Left ventricle myocardium inferior (tissue), 1 donor: ENCODE measurements around the gene DTX4. TPM values are rescaled to one million over a fixed set of nuclear protein-coding genes. Genes with fewer than 3 reads are reported as not detected.
A peak's percentile ranks its signal among the peaks of the same experiment; 100 is the strongest.

Experiments used
- DNase-seq: peaks from one replicate; pipeline ENCODE4 v3.0.0-alpha.2; 2020
- H3K27ac ChIP-seq: fragments of 200-600 bp; replicated peaks from 2 replicates; pipeline ENCODE4 v1.8.0; 2021
- H3K27me3 ChIP-seq: fragments of 200-600 bp; 2 replicates; pipeline ENCODE4 v1.8.0; 2021; ENCODE audit warnings: low read depth
- H3K36me3 ChIP-seq: fragments of 200-600 bp; 2 replicates; pipeline ENCODE4 v1.8.0; 2021
- H3K4me1 ChIP-seq: fragments of 200-600 bp; 2 replicates; pipeline ENCODE4 v1.8.0; 2021
- H3K4me3 ChIP-seq: fragments of 200-600 bp; 2 replicates; pipeline ENCODE4 v1.8.0; 2021; ENCODE audit warnings: mild to moderate bottlenecking, moderate library complexity
- H3K9me3 ChIP-seq: fragments of 200-600 bp; replicated peaks from 2 replicates; pipeline ENCODE4 v1.8.0; 2021
- intact Hi-C: fragments of 100-400 bp; cut with micrococcal nuclease; formaldehyde crosslinking; loops from one replicate; pipeline ENCODE4 v1.11.0; 2022
- total RNA-seq: library from RNA; stranded (reverse); fragmentation: NEBNext Ultra II Directional; extraction: Animal tissue kit (Norgen Biotek cat#: 25700); gene quantifications from one replicate; pipeline ENCODE4 v1.2.1, GENCODE V29; 2021
- TF ChIP-seq, protein P1 (sequence below): fragments of 200-600 bp; IDR thresholded peaks from 2 replicates; pipeline ENCODE4 v1.8.0; 2021; ENCODE audit warnings: antibody characterized with exemption, mild to moderate bottlenecking, borderline replicate concordance
- donor health status: DM: no; HTN: yes; CAD: no; lungs with severe emphysema.

Gene DTX4
- total RNA-seq, 1 donor from 2014 or later, result 1.8 TPM

DNA sequence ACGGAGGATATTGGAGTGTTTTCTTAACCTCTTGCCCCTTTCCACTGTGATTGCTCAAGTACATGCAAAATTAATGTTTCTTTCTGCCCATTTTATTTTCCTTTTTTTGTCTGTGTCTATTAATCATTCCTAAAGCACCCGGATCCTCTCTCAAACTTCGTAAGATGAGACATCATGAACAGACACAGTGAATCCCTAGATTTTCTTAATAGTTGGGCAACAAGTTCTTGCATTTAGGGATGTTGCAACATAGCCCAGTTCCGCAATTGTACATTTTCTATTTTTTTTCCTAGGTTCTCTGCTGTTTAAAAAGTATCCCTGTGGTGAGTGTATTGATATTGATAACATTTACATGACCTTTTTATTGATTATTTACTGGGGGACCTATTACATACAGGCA lies 26.4 kb upstream of the DTX4 start:
- peaks cover 36% of the 10 kb centered on the region for H3K4me1 ChIP-seq
- DNase-seq, result no peak
- peaks cover 12% of the 10 kb centered on the region for H3K36me3 ChIP-seq
- intact Hi-C loops, result no loop called here
- TF ChIP-seq, protein P1, sequence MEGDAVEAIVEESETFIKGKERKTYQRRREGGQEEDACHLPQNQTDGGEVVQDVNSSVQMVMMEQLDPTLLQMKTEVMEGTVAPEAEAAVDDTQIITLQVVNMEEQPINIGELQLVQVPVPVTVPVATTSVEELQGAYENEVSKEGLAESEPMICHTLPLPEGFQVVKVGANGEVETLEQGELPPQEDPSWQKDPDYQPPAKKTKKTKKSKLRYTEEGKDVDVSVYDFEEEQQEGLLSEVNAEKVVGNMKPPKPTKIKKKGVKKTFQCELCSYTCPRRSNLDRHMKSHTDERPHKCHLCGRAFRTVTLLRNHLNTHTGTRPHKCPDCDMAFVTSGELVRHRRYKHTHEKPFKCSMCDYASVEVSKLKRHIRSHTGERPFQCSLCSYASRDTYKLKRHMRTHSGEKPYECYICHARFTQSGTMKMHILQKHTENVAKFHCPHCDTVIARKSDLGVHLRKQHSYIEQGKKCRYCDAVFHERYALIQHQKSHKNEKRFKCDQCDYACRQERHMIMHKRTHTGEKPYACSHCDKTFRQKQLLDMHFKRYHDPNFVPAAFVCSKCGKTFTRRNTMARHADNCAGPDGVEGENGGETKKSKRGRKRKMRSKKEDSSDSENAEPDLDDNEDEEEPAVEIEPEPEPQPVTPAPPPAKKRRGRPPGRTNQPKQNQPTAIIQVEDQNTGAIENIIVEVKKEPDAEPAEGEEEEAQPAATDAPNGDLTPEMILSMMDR, result no peak
- H3K4me3 ChIP-seq, result peak overlapping the region; percentile 78
- no peaks in the 10 kb centered on the region for H3K9me3 ChIP-seq
- H3K27ac ChIP-seq, result peak overlapping the region; percentile 90
- H3K27me3 ChIP-seq, result no peaks in the 10 kb centered on the region

DNA sequence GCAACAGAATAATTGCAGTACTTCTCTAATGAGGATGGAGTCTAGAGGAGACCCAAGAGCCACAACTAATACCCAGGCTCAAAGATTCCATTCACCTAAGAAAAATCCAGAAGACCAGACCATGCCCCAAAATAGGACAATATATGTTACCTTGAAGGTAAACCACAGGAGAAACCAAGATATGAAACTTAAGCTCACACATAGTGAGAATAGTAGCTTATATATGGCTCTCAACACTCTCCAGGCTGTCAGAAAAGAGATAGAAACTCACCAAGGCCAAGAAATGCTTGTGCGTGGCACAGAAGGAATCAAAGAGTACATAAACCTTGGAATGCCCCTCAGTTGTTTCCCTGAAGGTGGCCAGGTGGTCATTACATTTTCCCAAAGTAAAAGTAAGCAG lies 20.2 kb upstream of the DTX4 start:
- H3K4me3 ChIP-seq, result no peak overlapping the region
- H3K27me3 ChIP-seq, result no peaks in the 10 kb centered on the region
- no peak for DNase-seq
- no peaks in the 10 kb centered on the region for H3K4me1 ChIP-seq
- H3K9me3 ChIP-seq, result peaks cover 8% of the 10 kb centered on the region
- TF ChIP-seq, protein P1, result no peak
- peaks cover 17% of the 10 kb centered on the region for H3K36me3 ChIP-seq
- intact Hi-C loops, result loop anchor here (10.0 kb wide), 1 partner anchor 57 kb away; no protein-coding TSS in a partner anchor
- no peak overlapping the region for H3K27ac ChIP-seq

DNA sequence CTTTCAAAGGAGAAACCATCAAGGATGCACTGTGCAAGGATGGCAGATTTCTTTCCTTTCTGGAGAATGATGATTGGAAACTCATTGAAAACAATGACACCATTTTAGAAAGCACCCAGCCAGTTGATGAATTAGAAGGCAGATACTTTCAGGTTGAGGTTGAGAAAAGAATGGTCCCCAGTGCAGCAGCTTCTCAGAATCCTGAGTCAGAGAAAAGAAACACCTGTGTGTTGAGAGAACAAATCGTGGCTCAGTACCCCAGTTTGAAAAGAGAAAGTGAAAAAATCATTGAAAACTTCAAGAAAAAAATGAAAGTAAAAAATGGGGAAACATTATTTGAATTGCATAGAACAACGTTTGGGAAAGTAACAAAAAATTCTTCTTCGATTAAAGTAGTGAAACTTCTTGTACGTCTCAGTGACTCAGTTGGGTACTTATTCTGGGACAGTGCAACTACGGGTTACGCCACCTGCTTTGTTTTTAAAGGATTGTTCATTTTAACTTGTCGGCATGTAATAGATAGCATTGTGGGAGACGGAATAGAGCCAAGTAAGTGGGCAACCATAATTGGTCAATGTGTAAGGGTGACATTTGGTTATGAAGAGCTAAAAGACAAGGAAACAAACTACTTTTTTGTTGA lies 19.5 kb upstream of the DTX4 start:
- no peak overlapping the region for H3K4me3 ChIP-seq
- intact Hi-C loops, result loop anchor here (10.0 kb wide), 1 partner anchor 58 kb away; no protein-coding TSS in a partner anchor
- H3K4me1 ChIP-seq, result no peaks in the 10 kb centered on the region
- H3K36me3 ChIP-seq, result peaks cover 17% of the 10 kb centered on the region
- H3K27me3 ChIP-seq, result no peaks in the 10 kb centered on the region
- no peak for DNase-seq
- peaks cover 8% of the 10 kb centered on the region for H3K9me3 ChIP-seq
- TF ChIP-seq, protein P1, result no peak
- H3K27ac ChIP-seq, result no peak overlapping the region

DNA sequence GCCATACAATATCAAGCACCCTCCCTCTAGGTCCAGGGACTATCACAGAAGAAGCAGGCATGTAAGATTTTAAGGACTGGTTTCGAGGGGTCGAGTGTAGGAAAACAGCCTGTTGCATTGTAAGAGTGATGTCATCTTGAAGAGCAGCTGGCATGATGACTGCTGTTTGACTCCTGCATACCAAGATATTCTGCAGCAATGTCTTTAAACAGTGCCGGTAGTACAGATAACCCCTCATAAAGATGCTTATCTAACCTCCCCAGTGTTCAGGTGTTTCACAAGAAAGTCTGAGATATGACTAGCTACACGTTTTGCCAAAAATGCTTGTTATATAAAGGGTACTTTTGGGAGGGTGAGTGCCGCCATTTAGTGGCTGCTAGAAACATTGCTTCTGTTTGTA lies 17.3 kb upstream of the DTX4 start:
- Histone ChIP-seq H3K27me3 (no peaks in the 10 kb centered on the region), H3K4me3 (no peak overlapping the region), H3K36me3 (peaks cover 5% of the 10 kb centered on the region), H3K9me3 (peaks cover 8% of the 10 kb centered on the region), H3K27ac (no peak overlapping the region), H3K4me1 (no peaks in the 10 kb centered on the region)
- TF ChIP-seq, protein P1, result no peak
- intact Hi-C loops, result loop anchor here (10.0 kb wide), 1 partner anchor 60 kb away; no protein-coding TSS in a partner anchor
- DNase-seq, result no peak

DNA sequence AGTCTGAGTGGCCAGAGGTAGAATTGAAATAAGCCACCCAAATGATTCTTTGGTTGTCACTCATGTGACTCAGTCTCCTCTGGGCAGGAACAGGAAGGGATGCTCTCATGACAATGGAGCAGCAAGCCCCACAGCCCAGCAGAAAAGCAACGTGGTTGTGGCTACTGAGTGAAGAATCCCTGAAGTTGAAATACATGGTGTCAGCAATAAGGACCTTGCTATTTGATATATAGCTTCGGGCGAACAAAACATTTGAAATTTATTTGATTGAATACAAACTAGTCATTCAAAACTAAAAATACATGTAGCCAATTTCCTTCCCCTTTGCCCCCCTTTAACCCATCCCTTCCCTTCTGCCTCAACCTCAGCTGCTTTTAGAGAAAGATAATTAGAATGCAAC lies 14.5 kb upstream of the DTX4 start:
- Histone ChIP-seq H3K9me3 (peaks cover 8% of the 10 kb centered on the region), H3K27ac (no peak overlapping the region), H3K36me3 (no peaks in the 10 kb centered on the region), H3K27me3 (peaks cover 8% of the 10 kb centered on the region), H3K4me3 (no peak overlapping the region), H3K4me1 (no peaks in the 10 kb centered on the region)
- intact Hi-C loops, result loop anchor here (10.0 kb wide), 1 partner anchor 63 kb away; no protein-coding TSS in a partner anchor
- no peak for DNase-seq
- TF ChIP-seq, protein P1, result no peak
